ENCODE results near the gene DENND4A. TPM values are rescaled to one million over a fixed set of nuclear protein-coding genes. Genes with fewer than 3 reads are reported as not detected.

Gene DENND4A
- total RNA-seq, 1 donor from 2014 or later = 17.1 TPM

DNA sequence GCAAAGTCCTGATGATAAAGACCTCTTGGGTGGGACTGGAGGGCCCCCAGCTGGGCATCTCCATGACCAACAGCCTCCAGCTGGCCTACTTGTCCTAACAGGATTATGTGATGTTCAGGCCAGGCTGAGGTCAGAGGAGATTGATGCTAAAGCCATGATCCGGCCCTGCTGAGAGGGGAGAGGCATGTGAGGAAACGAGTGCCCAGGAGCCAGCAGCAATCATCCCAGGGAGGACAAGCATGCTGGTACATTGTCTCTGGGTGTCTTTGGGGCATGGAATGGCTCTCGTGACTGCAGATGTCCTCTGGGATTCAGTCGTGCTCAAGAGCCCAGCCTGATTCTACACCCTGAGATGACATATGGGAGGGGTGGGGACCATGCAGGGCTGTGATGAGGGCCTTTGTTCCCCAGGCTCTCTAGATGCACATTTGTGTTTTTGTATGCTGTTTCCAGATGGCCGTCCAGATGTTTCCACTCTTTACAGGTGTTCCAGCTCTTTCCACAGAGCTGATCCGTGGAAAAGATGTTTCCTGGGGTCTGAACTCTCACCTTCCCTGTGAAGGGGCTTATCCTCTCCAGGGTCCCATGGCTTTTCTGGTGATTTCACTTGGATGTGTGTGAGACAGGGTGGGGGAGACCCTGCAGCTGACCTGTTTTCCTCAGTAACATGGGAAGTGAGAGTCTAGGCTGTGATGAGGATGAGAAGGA lies 150.2 kb downstream of the DENND4A start:
- Mint-ChIP-seq H3K36me3 (ENCODE audit: low read depth, unreplicated experiment) (peaks cover 14% of the 10 kb centered on the region), H3K4me1 (ENCODE audit: unreplicated experiment) (peaks cover 36% of the 10 kb centered on the region), H3K27me3 (ENCODE audit: unreplicated experiment) (no peaks in the 10 kb centered on the region), H3K27ac (ENCODE audit: unreplicated experiment) (peak overlapping the region; percentile 81), H3K4me3 (ENCODE audit: unreplicated experiment) (no peak overlapping the region), H3K9me3 (ENCODE audit: unreplicated experiment) (no peaks in the 10 kb centered on the region)
- TF ChIP-seq, protein P1, sequence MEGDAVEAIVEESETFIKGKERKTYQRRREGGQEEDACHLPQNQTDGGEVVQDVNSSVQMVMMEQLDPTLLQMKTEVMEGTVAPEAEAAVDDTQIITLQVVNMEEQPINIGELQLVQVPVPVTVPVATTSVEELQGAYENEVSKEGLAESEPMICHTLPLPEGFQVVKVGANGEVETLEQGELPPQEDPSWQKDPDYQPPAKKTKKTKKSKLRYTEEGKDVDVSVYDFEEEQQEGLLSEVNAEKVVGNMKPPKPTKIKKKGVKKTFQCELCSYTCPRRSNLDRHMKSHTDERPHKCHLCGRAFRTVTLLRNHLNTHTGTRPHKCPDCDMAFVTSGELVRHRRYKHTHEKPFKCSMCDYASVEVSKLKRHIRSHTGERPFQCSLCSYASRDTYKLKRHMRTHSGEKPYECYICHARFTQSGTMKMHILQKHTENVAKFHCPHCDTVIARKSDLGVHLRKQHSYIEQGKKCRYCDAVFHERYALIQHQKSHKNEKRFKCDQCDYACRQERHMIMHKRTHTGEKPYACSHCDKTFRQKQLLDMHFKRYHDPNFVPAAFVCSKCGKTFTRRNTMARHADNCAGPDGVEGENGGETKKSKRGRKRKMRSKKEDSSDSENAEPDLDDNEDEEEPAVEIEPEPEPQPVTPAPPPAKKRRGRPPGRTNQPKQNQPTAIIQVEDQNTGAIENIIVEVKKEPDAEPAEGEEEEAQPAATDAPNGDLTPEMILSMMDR (IDR thresholded peaks at IDR 0.05; ENCODE audit: unreplicated experiment) = no peak
- DNase-seq (ENCODE audit: low spot score) = no peak

DNA sequence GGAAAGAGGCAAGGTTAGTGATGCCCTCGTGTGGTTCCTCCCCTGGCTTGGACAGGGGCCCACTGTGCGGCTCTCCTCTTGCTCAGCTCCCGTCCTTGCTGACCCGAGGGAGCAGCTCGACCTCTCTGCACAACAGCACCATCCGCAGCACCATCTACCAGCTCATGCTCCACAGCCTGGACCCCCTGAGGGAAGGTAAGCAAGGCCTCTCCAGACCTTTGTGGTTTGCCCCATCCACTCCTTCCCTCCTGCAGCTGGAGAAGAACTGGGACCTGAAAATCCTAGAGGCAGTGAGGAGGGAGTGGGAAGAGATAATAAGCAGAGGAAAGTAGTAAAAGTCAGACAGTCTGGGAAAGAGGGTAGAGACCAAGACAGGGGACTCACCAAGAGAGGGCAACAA lies 152.6 kb downstream of the DENND4A start:
- Mint-ChIP-seq H3K4me3 (ENCODE audit: unreplicated experiment) (no peak overlapping the region), H3K4me1 (ENCODE audit: unreplicated experiment) (peaks cover 36% of the 10 kb centered on the region), H3K9me3 (ENCODE audit: unreplicated experiment) (no peaks in the 10 kb centered on the region), H3K27me3 (ENCODE audit: unreplicated experiment) (no peaks in the 10 kb centered on the region), H3K27ac (ENCODE audit: unreplicated experiment) (no peak overlapping the region), H3K36me3 (ENCODE audit: low read depth, unreplicated experiment) (peaks cover 8% of the 10 kb centered on the region)
- TF ChIP-seq, protein P1 (IDR thresholded peaks at IDR 0.05; ENCODE audit: unreplicated experiment) = no peak
- no peak for DNase-seq (ENCODE audit: low spot score)

DNA sequence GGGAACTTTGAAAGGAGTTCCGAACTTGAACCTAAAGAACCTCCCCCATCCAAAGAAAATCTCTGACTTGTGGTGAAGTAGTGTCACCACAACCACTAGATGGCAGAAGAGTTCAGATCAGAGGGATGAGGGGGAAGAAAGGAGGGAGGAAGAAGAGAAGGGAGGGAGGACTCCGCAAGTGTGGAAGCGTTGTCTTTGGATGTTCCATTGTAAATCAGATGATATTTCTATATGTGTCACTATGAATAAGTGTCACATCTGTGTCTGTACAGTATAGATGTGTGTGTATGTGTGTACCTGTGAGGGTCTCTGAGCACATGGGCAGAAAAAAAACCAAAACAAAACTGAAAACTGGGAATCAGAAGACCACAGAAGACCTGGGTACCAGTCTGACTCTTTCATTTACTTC lies 153.4 kb downstream of the DENND4A start:
- Mint-ChIP-seq H3K27ac (ENCODE audit: unreplicated experiment) (no peak overlapping the region), H3K36me3 (ENCODE audit: low read depth, unreplicated experiment) (peaks cover 2% of the 10 kb centered on the region), H3K4me3 (ENCODE audit: unreplicated experiment) (no peak overlapping the region), H3K27me3 (ENCODE audit: unreplicated experiment) (no peaks in the 10 kb centered on the region), H3K4me1 (ENCODE audit: unreplicated experiment) (peaks cover 34% of the 10 kb centered on the region), H3K9me3 (ENCODE audit: unreplicated experiment) (no peaks in the 10 kb centered on the region)
- TF ChIP-seq, protein P1 (IDR thresholded peaks at IDR 0.05; ENCODE audit: unreplicated experiment) = peak; percentile 76
- peak; percentile 35 for DNase-seq (ENCODE audit: low spot score)

DNA sequence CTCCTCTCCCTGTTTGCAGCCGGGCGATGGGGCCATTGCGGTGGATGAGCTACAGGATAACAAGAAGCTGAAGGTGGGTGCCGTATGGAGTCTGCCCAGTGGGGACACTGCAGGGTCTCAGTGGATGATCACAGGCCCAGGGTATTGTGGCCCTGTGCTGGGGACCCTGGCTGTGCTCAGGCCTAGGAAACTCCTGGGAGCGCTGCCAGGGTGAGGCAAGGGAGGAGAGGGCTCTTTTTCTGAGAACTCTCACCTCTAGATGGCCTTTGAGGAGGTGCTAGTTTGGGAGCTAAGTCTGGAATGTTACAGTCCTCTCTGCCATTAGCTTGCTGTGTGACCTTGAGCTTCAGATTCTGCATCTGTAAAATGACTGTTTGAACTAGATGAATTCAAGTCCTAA lies 154.0 kb downstream of the DENND4A start:
- Mint-ChIP-seq H3K4me1 (ENCODE audit: unreplicated experiment) (peaks cover 30% of the 10 kb centered on the region), H3K27me3 (ENCODE audit: unreplicated experiment) (no peaks in the 10 kb centered on the region), H3K36me3 (ENCODE audit: low read depth, unreplicated experiment) (no peaks in the 10 kb centered on the region), H3K4me3 (ENCODE audit: unreplicated experiment) (no peak overlapping the region), H3K9me3 (ENCODE audit: unreplicated experiment) (no peaks in the 10 kb centered on the region), H3K27ac (ENCODE audit: unreplicated experiment) (no peak overlapping the region)
- TF ChIP-seq, protein P1 (IDR thresholded peaks at IDR 0.05; ENCODE audit: unreplicated experiment) = no peak
- no peak for DNase-seq (ENCODE audit: low spot score)

DNA sequence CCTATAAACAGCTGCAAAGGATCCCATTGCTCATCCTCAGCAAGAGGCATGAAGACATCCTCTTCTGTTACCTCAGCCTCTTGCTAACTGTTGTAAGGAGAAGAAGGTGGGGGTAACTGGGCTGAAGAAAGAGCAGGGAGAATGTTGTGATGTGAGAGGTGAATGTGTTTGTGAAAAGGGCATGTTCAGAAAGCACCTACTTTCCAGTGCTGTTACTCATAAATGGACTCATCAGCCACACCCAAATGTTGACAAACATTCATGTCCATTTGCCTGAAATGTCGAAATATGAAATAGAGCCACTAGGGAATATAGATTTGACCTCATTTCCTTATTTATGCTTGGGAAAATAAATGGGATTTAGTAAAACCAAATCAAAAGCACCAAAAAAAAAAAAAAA lies 157.7 kb downstream of the DENND4A start:
- no peaks in the 10 kb centered on the region for H3K9me3 Mint-ChIP-seq (ENCODE audit: unreplicated experiment)
- H3K4me1 Mint-ChIP-seq (ENCODE audit: unreplicated experiment) = peaks cover 11% of the 10 kb centered on the region
- no peaks in the 10 kb centered on the region for H3K27me3 Mint-ChIP-seq (ENCODE audit: unreplicated experiment)
- H3K4me3 Mint-ChIP-seq (ENCODE audit: unreplicated experiment) = no peak overlapping the region
- H3K36me3 Mint-ChIP-seq (ENCODE audit: low read depth, unreplicated experiment) = peaks cover 5% of the 10 kb centered on the region
- TF ChIP-seq, protein P1 (IDR thresholded peaks at IDR 0.05; ENCODE audit: unreplicated experiment) = no peak
- H3K27ac Mint-ChIP-seq (ENCODE audit: unreplicated experiment) = no peak overlapping the region
- no peak for DNase-seq (ENCODE audit: low spot score)

Data from endothelial cell (in vitro differentiated cells).